ENCODE data around the gene LDB2. TPM values are rescaled to one million over a fixed set of nuclear protein-coding genes. Genes with fewer than 3 reads are reported as not detected.

Gene LDB2
- total and polyA plus RNA-seq, 2 donors (not counting 1 experiment from before 2014, with no cell fraction given): not detected

- no peaks in the 10 kb centered on the region for H3K36me3 ChIP-seq (replicated peaks in 1 of 2; ENCODE audit: control extremely low read depth in 1 of 2, control insufficient read depth in 1 of 2, extremely low read depth in 1 of 2, insufficient read depth in 2 of 2, low read length in 1 of 2)
- no peak for ATAC-seq (ENCODE audit: low read depth)
- H3K79me2 ChIP-seq (ENCODE audit: control insufficient read depth, insufficient read depth, low read length): no peaks in the 10 kb centered on the region
- no peak overlapping the region for H2AFZ ChIP-seq (ENCODE audit: insufficient read depth, low read depth, low read length, poor library complexity, severe bottlenecking)
- Mint-ChIP-seq H3K4me3 (no peak overlapping the region), H3K27me3 (no peaks in the 10 kb centered on the region), H3K9me3 (ENCODE audit: insufficient read depth) (no peaks in the 10 kb centered on the region), H3K27ac (no peak overlapping the region), H3K4me1 (no peaks in the 10 kb centered on the region)
- H3K4me1 ChIP-seq (ENCODE audit: control insufficient read depth in 2 of 2, insufficient read depth in 2 of 2, low read length in 2 of 2): no peaks in the 10 kb centered on the region
- H4K20me1 ChIP-seq (ENCODE audit: control insufficient read depth, insufficient read depth, low read length, poor library complexity, severe bottlenecking): no peaks in the 10 kb centered on the region
- 85% methylated on average over 2 of the region's 5 CpGs for WGBS (ENCODE audit: insufficient coverage)
- H3K9me3 ChIP-seq (ENCODE audit: control extremely low read depth in 1 of 3, control insufficient read depth in 2 of 3, insufficient read depth in 1 of 3, low read length in 2 of 3): no peaks in the 10 kb centered on the region
- DNase-seq: no peak
- H3K9ac ChIP-seq (ENCODE audit: low read length): no peak overlapping the region
- no peak overlapping the region for H3K27ac ChIP-seq (ENCODE audit: low read length in 2 of 2)
- intact Hi-C loops (cut with micrococcal nuclease): no loop called here
- POLR2A ChIA-PET: no interaction called here
- no peak overlapping the region for H3K4me3 ChIP-seq (ENCODE audit: control extremely low read depth in 1 of 5, extremely low read depth in 1 of 5, insufficient read depth in 1 of 5, low read depth in 2 of 5, low read length in 4 of 5)
- no peak for TF ChIP-seq CTCF (IDR thresholded peaks at IDR 0.05)
- TF ChIP-seq EZH2 (IDR thresholded peaks at IDR 0.05; ENCODE audit: borderline replicate concordance, insufficient read depth, low read depth, low read length, poor library complexity, severe bottlenecking): no peak
- no peak overlapping the region for H3K4me2 ChIP-seq (replicated peaks; ENCODE audit: low read depth, low read length, poor library complexity, severe bottlenecking)
- no peaks in the 10 kb centered on the region for H3K27me3 ChIP-seq (replicated peaks in 1 of 4; ENCODE audit: control extremely low read depth in 1 of 4, control insufficient read depth in 3 of 4, insufficient read depth in 4 of 4, low read length in 3 of 4)
- CTCF ChIA-PET: no interaction called here
These were observed 255.5 kb downstream of the LDB2 start for GRCh38 chr4:16642897-16643296.

GRCh38 chr4:16641971-16642370 is 256.5 kb downstream of the LDB2 start:
- Histone ChIP-seq H3K9me3 (ENCODE audit: control extremely low read depth in 1 of 3, control insufficient read depth in 2 of 3, insufficient read depth in 1 of 3, low read length in 2 of 3) (no peaks in the 10 kb centered on the region), H3K36me3 (replicated peaks in 1 of 2; ENCODE audit: control extremely low read depth in 1 of 2, control insufficient read depth in 1 of 2, extremely low read depth in 1 of 2, insufficient read depth in 2 of 2, low read length in 1 of 2) (no peaks in the 10 kb centered on the region), H3K4me1 (ENCODE audit: control insufficient read depth in 2 of 2, insufficient read depth in 2 of 2, low read length in 2 of 2) (no peaks in the 10 kb centered on the region), H3K27ac (ENCODE audit: low read length in 2 of 2) (no peak overlapping the region), H3K4me3 (ENCODE audit: control extremely low read depth in 1 of 5, extremely low read depth in 1 of 5, insufficient read depth in 1 of 5, low read depth in 2 of 5, low read length in 4 of 5) (no peak overlapping the region), H3K79me2 (ENCODE audit: control insufficient read depth, insufficient read depth, low read length) (no peaks in the 10 kb centered on the region), H2AFZ (ENCODE audit: insufficient read depth, low read depth, low read length, poor library complexity, severe bottlenecking) (no peak overlapping the region), H3K27me3 (replicated peaks in 1 of 4; ENCODE audit: control extremely low read depth in 1 of 4, control insufficient read depth in 3 of 4, insufficient read depth in 4 of 4, low read length in 3 of 4) (no peaks in the 10 kb centered on the region), H3K4me2 (replicated peaks; ENCODE audit: low read depth, low read length, poor library complexity, severe bottlenecking) (no peak overlapping the region), H3K9ac (ENCODE audit: low read length) (no peak overlapping the region), H4K20me1 (ENCODE audit: control insufficient read depth, insufficient read depth, low read length, poor library complexity, severe bottlenecking) (no peaks in the 10 kb centered on the region)
- no CpG with 5 or more reads among the region's 1 CpG for WGBS (ENCODE audit: insufficient coverage)
- DNase-seq: no peak
- no peaks in the 10 kb centered on the region for H3K27me3 Mint-ChIP-seq
- H3K4me3 Mint-ChIP-seq: no peak overlapping the region
- ChIA-PET CTCF (no interaction called here), POLR2A (no interaction called here)
- H3K9me3 Mint-ChIP-seq (ENCODE audit: insufficient read depth): no peaks in the 10 kb centered on the region
- H3K4me1 Mint-ChIP-seq: no peaks in the 10 kb centered on the region
- no peak overlapping the region for H3K27ac Mint-ChIP-seq
- no peak for ATAC-seq (ENCODE audit: low read depth)
- no peak for TF ChIP-seq CTCF (IDR thresholded peaks at IDR 0.05)
- no peak for TF ChIP-seq EZH2 (IDR thresholded peaks at IDR 0.05; ENCODE audit: borderline replicate concordance, insufficient read depth, low read depth, low read length, poor library complexity, severe bottlenecking)
- intact Hi-C loops (cut with micrococcal nuclease): no loop called here
